Keratinocyte (primary cell): ENCODE results near the gene TRIM65. TPM values are rescaled to one million over a fixed set of nuclear protein-coding genes. Genes with fewer than 3 reads are reported as not detected.

ENCODE experiments used
- DNase-seq: peaks from one replicate; pipeline ENCODE4 v3.0.0-alpha.2; 2011; ENCODE audit warnings: low read depth, missing footprints, low spot score
- FAIRE-seq: peaks from 2 replicates; lab custom pipeline; 2011; peaks lifted over from hg19 to GRCh38; lab: Jason Lieb, UNC
- H2AFZ ChIP-seq: 2 replicates; pipeline ENCODE4 v1.6.0; 2012; ENCODE audit warnings: low read length, control low read depth, inconsistent platforms; ENCODE audit not compliant: control insufficient read depth
- H3K27ac ChIP-seq: 2 replicates; pipeline ENCODE4 v1.5.1; 2011; ENCODE audit warnings: low read length; ENCODE audit not compliant: control insufficient read depth, insufficient read depth
- H3K27me3 ChIP-seq: 3 replicates; pipeline ENCODE4 v1.6.0; 2011; ENCODE audit warnings: low read length; ENCODE audit not compliant: control insufficient read depth, insufficient read depth; ENCODE audit errors: extremely low read depth
- H3K36me3 ChIP-seq, 2 experiments: 2 replicates in 1 of 2; 3 replicates in 1 of 2; pipeline ENCODE4 v1.5.1; 2011; ENCODE audit warnings: low read length in 2 of 2, mild to moderate bottlenecking in 1 of 2; ENCODE audit not compliant: control insufficient read depth in 2 of 2, insufficient read depth in 2 of 2; ENCODE audit errors: extremely low read depth in 1 of 2
- H3K4me1 ChIP-seq: 3 replicates; pipeline ENCODE4 v1.5.1; 2011; ENCODE audit warnings: low read length; ENCODE audit not compliant: control insufficient read depth, insufficient read depth; ENCODE audit errors: extremely low read depth
- H3K4me2 ChIP-seq: 3 replicates; pipeline ENCODE4 v1.6.0; 2011; ENCODE audit warnings: low read depth, low read length; ENCODE audit not compliant: control insufficient read depth, insufficient read depth; ENCODE audit errors: extremely low read depth
- H3K4me3 ChIP-seq, 3 experiments: fragments of 200-600 bp in 1 of 3; sonication (generic) in 1 of 3; 2 replicates in 2 of 3; 3 replicates in 1 of 3; pipeline ENCODE4 v1.5.1; 2011 to 2016; ENCODE audit warnings: low read length in 3 of 3, mild to moderate bottlenecking in 3 of 3, control low read depth in 2 of 3, inconsistent platforms in 1 of 3, low read depth in 1 of 3, mixed read lengths in 1 of 3, mixed run types in 1 of 3, moderate library complexity in 1 of 3; ENCODE audit not compliant: control insufficient read depth in 2 of 3, insufficient read depth in 2 of 3; ENCODE audit errors: extremely low read depth in 1 of 3
- H3K79me2 ChIP-seq: 2 replicates; pipeline ENCODE4 v1.6.0; 2012; ENCODE audit warnings: low read length; ENCODE audit not compliant: control insufficient read depth, insufficient read depth
- H3K9ac ChIP-seq: 3 replicates; pipeline ENCODE4 v1.6.0; 2011; ENCODE audit warnings: low read length; ENCODE audit not compliant: control insufficient read depth, insufficient read depth; ENCODE audit errors: extremely low read depth
- H3K9me1 ChIP-seq: 3 replicates; pipeline ENCODE4 v1.6.0; 2011; ENCODE audit warnings: low read length; ENCODE audit not compliant: control insufficient read depth, insufficient read depth; ENCODE audit errors: extremely low read depth
- H3K9me3 ChIP-seq: 2 replicates; pipeline ENCODE4 v1.5.1; 2012; ENCODE audit warnings: low read depth, low read length; ENCODE audit not compliant: control insufficient read depth
- H4K20me1 ChIP-seq: 3 replicates; pipeline ENCODE4 v1.6.0; 2011; ENCODE audit warnings: low read length; ENCODE audit not compliant: control insufficient read depth, insufficient read depth; ENCODE audit errors: extremely low read depth
- EZH2 ChIP-seq: IDR thresholded peaks from one replicate; pipeline ENCODE4 v1.6.1; 2012; ENCODE audit warnings: inconsistent platforms, mild to moderate bottlenecking, low read length, moderate library complexity
- dilution Hi-C: fragments of 300-500 bp; cut with MboI; formaldehyde crosslinking; loops from one replicate; pipeline ENCODE4 v1.7.0; 2020; ENCODE audit warnings: low sequenced_read_pairs; ENCODE audit not compliant: extremely low pct_ligation_motif_present
- polyA plus RNA-seq, 5 experiments: library from polyadenylated mRNA; depleted of rRNA in 3 of 5; stranded (reverse) in 3 of 5; stranded (forward) in 1 of 5; unstranded in 1 of 5; fragments of >200 nt; gene quantifications; 1 replicate in 1 of 5; 2 replicates in 3 of 5; 3 replicates in 1 of 5; pipeline versions ENCODE4 v1.2.1 to v1.2.3, GENCODE V29; 2011 to 2012; ENCODE audit warnings: missing spikeins in 2 of 5, low read depth in 1 of 5, low replicate concordance in 1 of 5
- TF ChIP-seq, protein P1 (sequence below), 3 experiments: IDR thresholded peaks in 1 of 3; conservative IDR thresholded peaks in 1 of 3; optimal IDR thresholded peaks in 1 of 3; 2 replicates in 2 of 3; 3 replicates in 1 of 3; pipeline versions ENCODE3 to v1.5.1; 2011; ENCODE audit warnings: low read length in 3 of 3, mild to moderate bottlenecking in 3 of 3, moderate library complexity in 2 of 3, control low read depth in 1 of 3, inconsistent platforms in 1 of 3; ENCODE audit not compliant: insufficient read depth in 2 of 3; ENCODE audit errors: extremely low read depth in 1 of 3

Gene TRIM65
- polyA plus RNA-seq, 1 donor (not counting 4 experiments of a cell fraction or from before 2014, with no cell fraction given): 7.8 TPM

DNA sequence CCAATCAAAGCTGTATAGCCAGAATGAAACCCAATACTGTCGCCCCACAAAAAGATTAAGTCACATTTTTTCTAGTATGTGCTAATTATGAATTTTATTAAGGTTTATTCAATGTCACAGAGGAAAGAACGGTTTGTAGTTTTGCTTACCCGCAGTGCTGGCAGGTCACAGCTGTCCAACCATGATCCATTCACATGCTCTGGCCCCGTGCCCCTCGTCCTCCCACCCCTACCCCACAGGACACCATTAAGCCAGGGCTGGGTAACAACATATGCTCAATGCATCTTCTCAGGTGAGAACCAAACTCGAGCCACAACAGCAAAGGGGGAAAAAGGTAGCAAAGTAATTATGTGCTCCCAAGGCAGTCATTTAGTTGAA is 44.7 kb upstream of the TRIM65 start:
- no peak for DNase-seq
- Histone ChIP-seq H2AFZ (peak overlapping the region; percentile 43), H3K9me3 (no peaks in the 10 kb centered on the region), H4K20me1 (no peaks in the 10 kb centered on the region), H3K9ac (peak overlapping the region; percentile 91), H3K27me3 (no peaks in the 10 kb centered on the region), H3K79me2 (no peaks in the 10 kb centered on the region), H3K36me3 (peaks cover 0 to 7% of the 10 kb centered on the region in 2 experiments), H3K27ac (peak overlapping the region; percentile 42), H3K9me1 (no peaks in the 10 kb centered on the region), H3K4me1 (peaks cover 6% of the 10 kb centered on the region), H3K4me2 (peak overlapping the region; percentile 79), H3K4me3 (peak overlapping the region in 2 of 3 experiments; percentile 53 to 90)
- FAIRE-seq: no peak
- dilution Hi-C loops: no loop called here
- TF ChIP-seq, protein P1, sequence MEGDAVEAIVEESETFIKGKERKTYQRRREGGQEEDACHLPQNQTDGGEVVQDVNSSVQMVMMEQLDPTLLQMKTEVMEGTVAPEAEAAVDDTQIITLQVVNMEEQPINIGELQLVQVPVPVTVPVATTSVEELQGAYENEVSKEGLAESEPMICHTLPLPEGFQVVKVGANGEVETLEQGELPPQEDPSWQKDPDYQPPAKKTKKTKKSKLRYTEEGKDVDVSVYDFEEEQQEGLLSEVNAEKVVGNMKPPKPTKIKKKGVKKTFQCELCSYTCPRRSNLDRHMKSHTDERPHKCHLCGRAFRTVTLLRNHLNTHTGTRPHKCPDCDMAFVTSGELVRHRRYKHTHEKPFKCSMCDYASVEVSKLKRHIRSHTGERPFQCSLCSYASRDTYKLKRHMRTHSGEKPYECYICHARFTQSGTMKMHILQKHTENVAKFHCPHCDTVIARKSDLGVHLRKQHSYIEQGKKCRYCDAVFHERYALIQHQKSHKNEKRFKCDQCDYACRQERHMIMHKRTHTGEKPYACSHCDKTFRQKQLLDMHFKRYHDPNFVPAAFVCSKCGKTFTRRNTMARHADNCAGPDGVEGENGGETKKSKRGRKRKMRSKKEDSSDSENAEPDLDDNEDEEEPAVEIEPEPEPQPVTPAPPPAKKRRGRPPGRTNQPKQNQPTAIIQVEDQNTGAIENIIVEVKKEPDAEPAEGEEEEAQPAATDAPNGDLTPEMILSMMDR (optimal IDR thresholded peaks at IDR 0.05 in 1 of 3, IDR thresholded peaks at IDR 0.05 in 1 of 3, conservative IDR thresholded peaks at IDR 0.05 in 1 of 3; ENCODE audit: extremely low read depth in 1 of 3, insufficient read depth in 2 of 3, low read length in 3 of 3): no peak
- TF ChIP-seq EZH2: no peak

DNA sequence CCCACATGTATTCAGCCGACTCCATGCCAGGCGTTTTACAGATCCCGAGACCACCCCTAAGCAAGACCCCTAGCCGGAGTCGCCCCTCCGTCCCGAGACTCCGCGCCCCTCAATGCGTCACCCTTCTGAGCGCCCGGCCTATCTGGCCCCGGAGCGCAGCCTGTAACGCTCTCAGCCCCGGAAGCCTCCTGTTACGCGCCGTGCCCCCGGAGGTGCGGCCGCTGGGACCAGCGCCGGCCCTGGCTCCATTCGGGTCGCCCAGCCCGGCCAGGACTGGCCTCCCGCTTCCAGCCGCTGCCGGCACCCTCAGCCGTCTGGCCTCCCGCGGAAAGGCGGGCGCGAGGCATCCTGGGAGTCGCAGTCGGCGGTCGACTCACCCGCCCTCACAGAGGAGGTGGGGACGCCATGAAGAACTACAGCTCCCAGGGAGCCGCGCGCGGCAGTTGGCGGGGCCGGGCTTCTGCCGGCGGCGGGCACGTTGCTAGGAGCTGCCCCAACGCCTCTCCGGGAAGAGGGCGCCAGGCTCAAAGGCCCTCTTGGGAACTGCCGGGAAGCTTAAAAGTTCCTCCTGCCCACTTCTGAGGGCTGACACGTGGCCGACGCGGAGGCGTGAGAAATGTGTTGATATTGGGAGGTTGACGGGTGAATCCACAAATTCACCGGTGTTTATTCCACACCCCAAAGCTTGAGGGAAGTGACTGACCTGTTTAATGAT is 44.1 kb upstream of the TRIM65 start, which contains the start of gene FBF1:
FBF1 (minus strand) TSS at position 316 of the 715 bp plus-strand sequence. CDS start 2,893 bp downstream, outside the sequence.
- peak within 1 kb of the TSS; percentile 70 for H3K27ac ChIP-seq

More for the DNA sequence above, 44.1 kb upstream of the TRIM65 start, which contains the start of gene FBF1:
- Histone ChIP-seq H3K4me3 (peak within 1 kb of the TSS; percentile 88 to 99 (median 90)), H3K9ac (peak within 1 kb of the TSS; percentile 91), H3K27me3 (no peaks in the 10 kb centered on the region), H3K9me1 (no peaks in the 10 kb centered on the region), H3K79me2 (no peaks in the 10 kb centered on the region), H3K36me3 (peaks cover 0 to 3% of the 10 kb centered on the region in 2 experiments), H2AFZ (peak within 1 kb of the TSS; percentile 94), H4K20me1 (no peaks in the 10 kb centered on the region), H3K9me3 (no peaks in the 10 kb centered on the region), H3K4me2 (peak within 1 kb of the TSS; percentile 97), H3K4me1 (peaks cover 6% of the 10 kb centered on the region)
- no peak for TF ChIP-seq EZH2
- TF ChIP-seq, protein P1 (optimal IDR thresholded peaks at IDR 0.05 in 1 of 3, IDR thresholded peaks at IDR 0.05 in 1 of 3, conservative IDR thresholded peaks at IDR 0.05 in 1 of 3; ENCODE audit: extremely low read depth in 1 of 3, insufficient read depth in 2 of 3, low read length in 3 of 3): peak in 1 of 3 experiments; percentile 17
- DNase-seq (peak; percentile 55), FAIRE-seq (no peak)
- dilution Hi-C loops: no loop called here
